ENCODE measurements around the gene BRINP3.

Gene BRINP3

GRCh38 chr1:190444464-190444863 lies 33.2 kb downstream of the BRINP3 start:
- DNase-seq: no peak

GRCh38 chr1:190439447-190439846 lies 38.2 kb downstream of the BRINP3 start:
- DNase-seq: no peak

GRCh38 chr1:190436615-190437014 lies 41.0 kb downstream of the BRINP3 start:
- DNase-seq: peak; percentile 18

DNA sequence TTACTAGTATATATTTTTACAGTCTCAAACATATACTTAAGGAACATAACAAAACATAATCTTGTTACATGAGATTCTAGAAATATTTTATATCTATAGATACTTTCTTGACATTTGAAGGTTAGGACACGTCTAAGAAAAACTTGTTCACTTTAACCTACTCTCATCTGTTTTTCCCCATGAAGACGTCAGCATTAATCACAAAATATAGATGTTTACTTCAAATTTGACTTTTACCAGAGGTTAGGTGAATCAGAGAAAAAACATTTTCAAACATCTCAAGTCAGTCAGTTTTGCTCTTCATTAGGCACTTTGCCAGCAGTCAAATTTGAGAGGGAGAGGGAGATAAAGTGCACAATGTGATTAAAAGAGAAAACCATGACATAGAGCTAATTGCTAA lies 47.7 kb downstream of the BRINP3 start:
- no peak for DNase-seq

GRCh38 chr1:190429141-190429540 lies 48.5 kb downstream of the BRINP3 start:
- no peak for DNase-seq

DNA sequence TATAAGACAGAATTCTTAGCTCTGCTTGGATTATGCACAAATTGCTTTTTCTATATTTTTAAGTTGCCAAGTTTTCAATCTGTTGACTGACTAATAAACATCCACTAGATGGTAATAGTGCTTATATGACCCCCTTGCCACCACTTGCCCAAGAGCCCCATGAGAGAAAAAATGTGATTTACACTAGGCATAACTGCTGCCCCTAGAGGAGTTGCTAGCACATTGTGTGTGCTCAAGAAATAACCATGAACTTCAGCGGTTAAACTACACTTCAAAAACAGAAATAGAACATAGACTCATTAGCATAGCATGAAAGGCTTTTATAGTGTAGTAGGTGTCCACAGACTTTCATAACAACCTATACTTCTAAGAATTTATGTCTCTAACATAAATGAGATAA lies 61.4 kb downstream of the BRINP3 start:
- DNase-seq: no peak

GRCh38 chr1:190413142-190413541 lies 64.5 kb downstream of the BRINP3 start:
- no peak for DNase-seq

- DNase-seq: no peak
Measured at GRCh38 chr1:190403402-190403801, 74.3 kb downstream of the BRINP3 start.

DNA sequence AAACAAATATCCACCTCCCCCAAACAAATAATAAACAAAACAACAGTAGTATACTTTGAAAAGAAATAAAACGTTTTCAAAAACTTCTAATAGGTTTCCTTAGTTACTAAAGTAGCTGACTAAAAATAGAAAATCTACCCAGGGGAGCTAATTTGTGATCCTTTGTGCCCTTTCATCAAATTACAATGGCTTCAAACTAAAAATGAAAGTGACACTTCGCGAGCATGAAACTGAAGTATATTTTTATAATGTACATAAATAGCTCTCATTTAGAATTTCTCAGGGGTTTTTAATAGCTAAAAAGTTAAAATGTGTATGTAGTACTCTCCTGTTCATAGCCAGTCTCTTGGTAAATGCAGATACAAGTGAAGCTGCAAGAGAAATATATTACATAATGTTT lies 78.4 kb downstream of the BRINP3 start:
- DNase-seq: no peak

- DNase-seq: no peak
Measured at GRCh38 chr1:190391582-190391981, 86.1 kb downstream of the BRINP3 start.

DNA sequence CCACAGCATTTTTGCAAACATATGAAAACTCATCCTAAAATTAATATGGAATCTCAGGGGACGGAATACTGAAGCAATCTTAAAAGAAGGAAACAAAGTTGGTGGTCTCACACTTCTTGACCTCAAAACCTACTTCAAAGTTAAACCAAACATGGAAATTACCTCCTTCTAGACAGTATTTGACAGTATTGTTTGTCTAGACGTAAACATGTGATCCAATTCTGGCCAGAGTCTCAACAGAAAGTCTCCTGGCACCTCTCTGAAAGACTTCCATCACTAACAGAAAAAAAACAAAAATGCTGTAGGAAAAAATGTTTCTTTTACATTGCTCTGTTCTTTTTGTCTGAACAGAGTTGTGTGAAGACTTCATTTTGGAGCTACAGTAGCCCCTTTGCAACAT lies 99.7 kb downstream of the BRINP3 start:
- DNase-seq: no peak

- DNase-seq: no peak
Measured at GRCh38 chr1:190377294-190377693, 100.4 kb downstream of the BRINP3 start.

DNA sequence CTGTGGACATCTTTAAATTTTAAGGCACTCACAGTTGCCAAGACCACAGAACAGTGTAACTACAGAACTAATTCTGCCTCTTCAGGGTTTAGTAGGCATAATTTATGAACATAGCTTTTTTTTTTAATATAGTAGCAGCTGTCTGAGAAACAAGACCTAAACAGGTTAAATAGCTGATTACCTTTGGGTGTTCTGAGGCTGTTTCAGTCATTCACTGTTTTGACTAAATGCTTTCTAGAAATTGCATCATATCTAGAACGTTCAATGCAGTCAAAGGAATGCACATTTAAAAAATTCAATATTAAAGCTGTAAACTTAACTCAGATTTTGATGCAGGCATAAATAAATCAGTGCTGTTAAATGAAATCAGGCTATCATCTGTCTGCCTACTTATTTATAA lies 101.6 kb downstream of the BRINP3 start:
- no peak for DNase-seq

DNA sequence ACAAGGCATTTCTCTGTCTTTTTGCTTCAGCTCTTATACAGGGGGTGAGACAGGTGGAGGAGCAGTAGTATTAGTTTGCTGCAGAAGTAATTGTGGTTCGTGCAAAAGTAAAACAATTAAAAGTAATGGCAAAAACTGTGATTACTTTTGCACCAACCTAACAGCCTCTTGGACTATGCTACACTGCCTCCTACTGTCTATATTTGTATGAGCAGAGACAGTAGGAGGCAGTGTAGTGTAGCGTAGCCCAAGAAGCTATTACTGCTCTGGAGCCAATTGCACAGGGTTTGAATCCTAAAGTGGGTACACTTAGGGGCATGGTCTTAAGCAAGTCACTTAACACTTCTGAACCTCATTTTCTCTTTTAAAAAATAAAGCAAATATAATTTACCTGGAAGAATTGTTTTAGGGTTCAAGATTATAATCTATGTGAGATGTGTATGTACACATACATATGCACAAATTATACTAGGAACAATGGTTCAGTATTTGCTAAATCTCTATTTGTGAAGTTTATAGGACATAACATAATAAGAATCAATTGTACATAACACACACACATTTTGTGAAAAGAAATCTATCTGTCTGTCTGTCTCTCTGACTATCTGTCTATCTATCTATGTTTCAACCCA lies 103.8 kb downstream of the BRINP3 start:
- no peak for DNase-seq

DNA sequence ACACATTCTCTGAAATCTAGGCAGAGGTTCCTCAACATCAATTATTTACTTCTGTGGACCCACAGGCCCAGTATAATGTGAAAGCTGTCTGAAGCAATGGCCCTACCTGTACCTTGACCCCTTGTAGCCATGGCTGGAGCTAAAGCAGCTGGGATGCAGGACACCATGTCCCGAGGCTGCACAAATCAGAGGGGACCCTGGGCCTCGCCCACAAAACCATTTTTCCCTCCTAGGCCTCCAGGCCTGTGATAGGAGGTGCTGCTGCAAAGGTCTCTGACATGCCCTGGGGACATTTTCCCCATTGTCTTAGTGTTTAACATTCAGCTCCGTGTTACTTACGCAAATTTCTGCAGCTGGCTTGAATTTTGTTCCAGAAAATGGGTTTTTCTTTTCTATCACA lies 110.5 kb downstream of the BRINP3 start:
- DNase-seq: no peak

- no peak for DNase-seq
Measured at GRCh38 chr1:190365283-190365682, 112.4 kb downstream of the BRINP3 start.

GRCh38 chr1:190353538-190354101 lies 124.0 kb downstream of the BRINP3 start:
- no peak for DNase-seq

DNA sequence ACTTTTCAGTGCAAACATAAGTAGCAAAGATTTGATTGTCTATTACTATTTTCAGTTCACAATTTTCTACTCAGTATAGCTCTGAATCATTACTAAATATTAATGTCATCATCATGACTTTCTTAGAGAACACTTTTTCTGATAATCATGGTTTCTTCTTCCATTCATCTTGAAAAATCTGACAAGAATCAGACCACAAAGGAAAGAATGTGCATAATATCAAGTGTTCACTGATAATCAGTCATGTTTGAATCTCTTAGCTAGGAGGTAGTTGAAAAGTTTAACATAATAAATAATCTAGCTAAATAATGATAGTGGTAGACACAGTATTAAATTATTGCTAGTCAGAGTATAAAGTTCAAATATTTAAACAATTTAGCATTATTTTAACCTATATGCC lies 133.2 kb downstream of the BRINP3 start:
- DNase-seq: no peak

DNA sequence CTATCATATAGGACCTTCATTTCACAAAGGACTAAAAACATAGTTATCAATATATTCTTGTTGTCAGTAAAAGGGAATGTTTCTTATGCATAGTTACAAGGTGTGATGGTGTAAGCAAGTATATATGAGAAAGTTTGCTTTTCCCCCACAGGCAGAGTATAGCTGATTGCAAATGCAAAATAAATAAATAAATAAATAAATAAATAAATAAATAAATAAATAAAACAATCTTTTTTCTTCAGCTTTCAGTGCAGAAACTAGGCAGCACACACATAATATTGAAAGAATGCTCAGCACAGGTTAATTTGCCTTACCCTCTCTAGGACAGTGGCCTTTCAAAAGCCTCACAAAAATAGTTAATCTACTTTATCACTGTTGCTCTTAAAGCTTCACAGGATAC lies 138.8 kb downstream of the BRINP3 start:
- no peak for DNase-seq

DNA sequence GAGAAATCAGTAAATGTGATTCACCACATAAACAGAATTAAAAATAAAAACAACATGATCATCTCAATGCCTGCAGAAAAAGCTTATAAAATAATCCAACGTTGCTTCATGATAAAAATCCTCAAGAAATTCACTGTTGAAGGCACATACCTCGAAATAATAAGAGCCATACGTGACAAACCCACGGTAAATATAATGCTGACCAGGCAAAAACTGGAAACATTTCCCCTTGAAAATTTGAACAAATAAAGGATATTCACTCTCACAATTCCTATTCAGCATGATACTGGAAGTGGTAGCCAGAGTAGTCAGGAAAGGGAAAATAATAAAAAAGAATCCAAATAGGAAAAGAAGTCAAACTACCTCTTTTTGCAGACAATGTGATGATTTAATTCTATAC lies 148.8 kb downstream of the BRINP3 start:
- no peak for DNase-seq

GRCh38 chr1:190328361-190328760 lies 149.3 kb downstream of the BRINP3 start:
- no peak for DNase-seq

DNA sequence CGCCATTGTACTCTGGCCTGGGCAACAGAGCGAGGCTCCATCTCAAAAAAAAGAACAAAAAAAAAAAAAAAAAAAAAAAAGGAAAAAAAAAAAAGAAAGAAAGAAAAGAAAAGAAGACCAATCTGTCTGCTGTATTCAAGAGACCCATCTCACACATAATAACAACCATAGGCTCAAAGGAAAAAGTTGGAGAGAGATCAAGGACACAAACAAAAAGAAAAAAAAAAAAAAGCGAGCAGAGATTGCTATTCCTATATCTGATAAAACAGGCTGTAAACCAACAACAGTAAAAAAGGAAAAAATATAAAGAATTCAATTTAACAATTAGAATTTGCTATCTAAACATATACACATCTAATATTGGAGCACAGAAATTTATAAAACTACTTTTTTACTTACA lies 150.4 kb downstream of the BRINP3 start:
- DNase-seq: no peak

- no peak for DNase-seq
Measured at GRCh38 chr1:190323530-190323929, 154.1 kb downstream of the BRINP3 start.

- DNase-seq: no peak
Measured at GRCh38 chr1:190322274-190322673, 155.4 kb downstream of the BRINP3 start.

GRCh38 chr1:190320952-190321351 lies 156.7 kb downstream of the BRINP3 start:
- DNase-seq: peak; percentile 47
